IPS-NIHi11 (cell line): ENCODE results near the gene GPAT2.
"Not testable (repeated sequence)": the region's sequence is repeated elsewhere in the genome, so short reads cannot be mapped to it uniquely, and the experiment has no call there.

ENCODE experiments used
- DNase-seq: peaks from one replicate; pipeline ENCODE4 v3.0.0; 2012; ENCODE audit warnings: mixed read lengths, low spot score

Gene GPAT2

DNA sequence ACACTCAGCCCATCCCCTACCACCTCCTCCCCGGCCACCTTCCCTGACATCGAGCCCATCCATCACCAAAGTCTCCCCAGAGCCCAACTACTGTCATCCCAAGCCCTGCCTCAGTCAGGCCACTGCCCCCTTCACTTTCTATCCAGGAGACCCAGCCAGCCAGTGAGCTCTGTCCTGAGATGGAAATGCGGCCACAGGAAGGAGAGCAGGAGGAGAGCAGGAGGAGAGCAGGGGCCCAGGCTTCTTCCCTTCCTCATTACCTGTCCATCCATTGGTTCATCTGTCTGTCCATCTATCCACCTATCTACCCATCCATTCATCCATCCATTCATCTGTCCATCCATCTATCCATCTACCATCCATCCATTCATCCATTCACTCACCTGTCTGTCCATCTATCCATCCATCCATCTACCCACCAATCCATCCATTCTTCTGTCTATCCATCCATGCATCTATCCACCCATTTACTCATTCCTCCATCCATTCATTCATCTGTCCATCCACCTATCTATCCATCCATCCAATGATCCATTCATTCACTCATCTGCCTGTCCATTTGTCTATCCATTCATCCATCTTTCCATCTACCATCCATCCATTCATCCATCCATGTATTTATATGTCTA, 29.4 kb upstream of the GPAT2 start:
- DNase-seq, result not testable (repeated sequence)

DNA sequence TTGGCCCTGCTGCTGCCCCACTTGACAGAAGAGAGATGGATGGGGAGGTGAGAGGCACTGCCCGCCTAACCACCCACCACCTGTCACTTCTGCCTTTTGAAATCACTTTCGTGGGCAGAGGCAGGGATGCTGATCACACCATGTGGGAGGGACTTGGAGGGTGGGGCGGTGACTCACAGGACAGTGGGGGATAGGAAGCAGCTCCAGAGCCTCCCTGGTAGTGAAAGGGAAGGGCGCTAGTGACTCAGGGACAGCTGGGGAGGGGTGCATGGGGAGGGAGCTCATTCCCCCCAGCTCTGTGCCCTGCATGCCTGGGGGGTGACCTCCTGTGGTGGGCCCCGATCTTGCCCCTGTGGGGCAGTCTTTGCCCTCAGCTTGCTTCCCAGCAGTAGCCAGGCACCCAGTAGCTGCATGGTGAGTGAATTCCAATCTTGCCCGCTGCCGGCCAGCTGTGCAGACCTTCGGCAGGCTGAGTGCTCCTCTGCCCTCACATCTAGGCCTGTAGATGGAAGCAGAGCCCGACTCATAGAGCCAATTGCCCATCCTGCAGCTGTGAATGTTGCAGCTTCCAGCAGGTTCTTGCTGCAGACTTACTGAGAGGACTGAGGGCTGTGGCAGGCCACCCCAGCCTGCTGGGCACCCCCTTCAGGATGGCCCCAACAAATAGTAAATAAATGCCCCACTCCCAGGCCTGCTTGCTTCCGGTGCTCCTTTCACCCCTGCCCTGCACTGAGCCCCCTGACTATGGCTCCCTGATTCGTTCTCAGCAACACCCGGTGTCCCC, 28.6 kb upstream of the GPAT2 start:
- DNase-seq, result not testable (repeated sequence)

DNA sequence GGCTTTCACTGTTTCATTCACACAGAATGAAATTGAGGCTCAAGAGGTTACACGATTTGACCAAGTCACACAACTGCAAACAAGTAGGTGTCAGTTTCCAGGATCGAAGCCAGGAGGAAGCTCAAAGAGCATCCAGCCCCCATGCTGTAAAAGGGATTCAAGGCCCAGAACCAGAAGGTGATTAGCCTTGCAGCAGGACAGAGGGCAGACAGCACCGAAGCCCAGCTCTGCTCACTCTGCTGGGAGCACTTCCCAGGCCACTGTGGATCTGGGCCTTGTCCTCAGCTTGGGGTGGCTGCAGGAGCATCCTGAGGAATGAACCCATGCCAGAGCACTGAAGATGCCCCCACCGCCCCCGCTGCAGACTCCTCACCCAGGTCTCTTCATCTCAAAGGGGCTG, 27.8 kb upstream of the GPAT2 start:
- DNase-seq, result not testable (repeated sequence)

DNA sequence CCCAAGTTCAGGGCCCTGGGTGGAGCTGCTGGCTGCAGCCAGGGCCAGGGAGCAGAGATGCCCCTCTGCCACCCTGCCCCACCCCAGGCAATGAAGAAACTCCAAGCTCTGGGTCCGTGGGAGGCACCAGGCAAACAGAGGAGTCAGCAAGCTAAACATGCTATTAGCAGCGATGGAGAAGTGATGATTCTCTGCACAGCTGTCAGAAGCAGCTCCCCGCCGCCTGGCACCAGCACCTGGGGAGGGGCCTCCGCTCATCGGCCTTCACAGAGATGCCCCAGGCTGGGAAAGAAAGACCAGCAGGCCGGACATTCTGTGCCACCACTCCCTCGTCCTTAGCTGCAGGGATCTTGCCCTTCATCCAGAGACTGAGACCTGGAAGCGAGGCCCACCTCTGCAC, 27.2 kb upstream of the GPAT2 start:
- not testable (repeated sequence) for DNase-seq

DNA sequence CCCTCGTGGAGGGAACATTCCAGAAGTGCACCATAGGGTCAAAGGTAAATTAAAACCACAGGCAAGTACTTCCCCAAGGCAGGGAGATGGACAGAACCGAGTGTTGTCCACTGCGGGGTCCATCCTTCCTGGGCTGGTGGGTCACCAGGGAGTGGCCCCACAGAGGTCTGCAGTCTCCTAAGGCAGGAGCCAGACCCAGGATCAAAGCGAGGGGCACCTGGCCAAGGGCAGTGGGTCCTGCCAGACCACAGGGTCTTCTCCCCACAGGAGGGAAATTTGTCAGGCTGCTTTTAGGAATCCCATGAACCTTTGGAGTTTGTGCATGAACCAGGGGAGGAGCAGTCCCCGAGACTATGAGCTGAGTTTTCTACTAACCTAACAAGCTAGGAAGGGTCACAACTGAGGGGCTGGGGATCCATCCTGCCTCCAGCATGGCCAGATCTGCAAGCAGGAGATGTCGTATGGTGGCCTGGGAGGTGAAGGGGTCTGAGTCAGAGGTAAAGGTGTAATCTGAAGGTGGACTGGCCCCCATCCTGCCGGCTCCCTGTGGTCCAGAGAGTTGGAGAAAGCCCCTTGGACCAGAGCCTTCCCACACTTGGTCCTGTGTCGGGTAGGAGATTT, 26.6 kb upstream of the GPAT2 start:
- DNase-seq, result not testable (repeated sequence)

DNA sequence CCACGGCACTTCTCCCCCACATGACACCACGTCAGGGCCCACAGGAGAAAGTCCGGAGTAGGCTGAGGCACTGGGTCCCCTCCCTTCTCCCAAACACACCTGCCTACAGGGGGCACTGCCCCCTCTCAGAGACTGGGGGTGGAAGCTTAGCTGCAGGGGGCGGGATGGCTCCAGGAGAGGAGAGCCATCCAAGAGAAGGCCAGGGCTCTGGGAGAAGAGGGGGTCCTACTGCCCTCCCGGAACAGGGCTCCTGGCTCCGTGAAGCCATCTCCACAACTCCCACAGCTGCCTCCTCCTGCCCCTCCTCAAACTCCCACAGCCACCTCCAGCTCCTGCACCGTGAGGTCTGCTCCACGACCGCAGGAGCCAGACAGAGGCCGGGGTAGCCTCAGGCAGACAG, 25.6 kb upstream of the GPAT2 start:
- DNase-seq, result not testable (repeated sequence)

DNA sequence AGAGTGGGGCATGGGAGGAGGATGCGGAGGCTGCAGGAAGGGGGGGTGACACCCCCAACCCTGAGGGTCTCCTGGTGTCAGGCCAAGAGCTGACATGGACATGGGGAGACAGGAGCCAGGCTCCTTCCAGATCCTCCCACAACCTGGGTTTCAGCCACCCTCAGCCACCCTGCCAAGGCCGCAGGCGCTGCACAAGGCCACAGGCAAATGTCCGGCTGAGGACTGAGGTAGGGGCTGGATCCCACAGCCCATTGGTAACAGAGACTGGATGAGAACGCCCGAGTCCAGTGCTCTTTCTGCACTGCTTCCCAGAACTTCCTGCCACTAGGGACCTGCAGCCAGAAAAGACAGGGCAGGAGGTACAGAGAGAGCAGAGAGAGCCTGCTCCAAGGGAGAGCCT, 24.7 kb upstream of the GPAT2 start:
- not testable (repeated sequence) for DNase-seq

DNA sequence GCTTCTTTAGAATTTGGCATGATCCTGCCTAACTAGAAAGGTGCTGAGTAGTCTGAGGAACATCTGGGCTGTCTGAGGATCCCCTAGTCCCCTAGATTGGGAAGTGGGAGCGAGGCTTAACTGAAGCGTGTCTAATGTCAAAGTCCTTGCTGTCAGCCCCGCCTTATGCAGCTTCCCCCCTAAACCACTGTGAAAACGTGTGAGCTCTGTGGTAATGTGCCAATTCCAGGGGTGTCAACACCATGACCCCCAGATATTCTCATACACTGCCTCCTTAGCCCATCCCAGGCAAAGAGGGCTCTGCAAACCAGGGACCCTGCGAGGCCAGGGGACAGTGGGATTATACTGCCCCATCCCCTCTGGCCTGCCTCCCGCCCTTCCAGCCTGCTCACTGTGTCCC, 21.1 kb upstream of the GPAT2 start:
- not testable (repeated sequence) for DNase-seq

DNA sequence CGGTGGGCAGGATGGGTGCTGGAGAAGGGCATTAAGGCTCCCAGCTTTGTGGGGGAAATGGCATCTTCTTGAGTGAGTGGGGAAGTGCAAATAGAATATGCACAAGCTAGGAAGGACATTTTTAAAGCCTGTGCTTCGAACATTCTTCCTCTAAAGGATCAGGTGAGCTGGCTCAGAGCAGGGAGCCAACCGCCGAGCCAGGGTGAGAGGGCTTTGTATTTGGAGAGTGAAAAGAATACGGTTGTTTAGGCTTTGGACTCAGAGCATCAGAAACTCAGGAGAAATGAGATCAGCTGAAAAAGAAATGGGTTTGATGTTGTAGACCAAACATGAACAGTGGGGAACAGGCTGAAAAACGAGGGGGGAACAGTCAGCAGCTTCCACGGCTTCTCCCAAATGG, 19.8 kb upstream of the GPAT2 start:
- DNase-seq, result not testable (repeated sequence)

DNA sequence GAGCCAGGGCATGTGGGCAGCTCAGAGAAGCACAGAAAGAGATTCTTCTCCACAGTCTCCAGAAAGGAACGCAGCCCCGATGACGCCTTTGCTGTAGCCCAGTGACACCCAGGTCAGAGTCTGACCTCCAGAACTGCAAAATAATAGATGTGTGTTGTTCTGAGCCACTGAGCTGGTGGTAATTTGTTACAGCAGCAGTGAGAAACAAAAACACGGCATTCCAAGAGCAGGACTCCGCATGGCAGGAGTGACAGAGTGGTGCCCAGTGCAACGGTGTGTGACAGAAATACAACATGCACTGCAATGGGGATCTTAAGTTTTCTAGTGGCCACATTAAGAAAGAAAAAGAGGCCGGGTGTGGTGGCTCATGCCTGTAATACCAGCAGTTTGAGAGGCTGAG, 18.7 kb upstream of the GPAT2 start:
- not testable (repeated sequence) for DNase-seq

DNA sequence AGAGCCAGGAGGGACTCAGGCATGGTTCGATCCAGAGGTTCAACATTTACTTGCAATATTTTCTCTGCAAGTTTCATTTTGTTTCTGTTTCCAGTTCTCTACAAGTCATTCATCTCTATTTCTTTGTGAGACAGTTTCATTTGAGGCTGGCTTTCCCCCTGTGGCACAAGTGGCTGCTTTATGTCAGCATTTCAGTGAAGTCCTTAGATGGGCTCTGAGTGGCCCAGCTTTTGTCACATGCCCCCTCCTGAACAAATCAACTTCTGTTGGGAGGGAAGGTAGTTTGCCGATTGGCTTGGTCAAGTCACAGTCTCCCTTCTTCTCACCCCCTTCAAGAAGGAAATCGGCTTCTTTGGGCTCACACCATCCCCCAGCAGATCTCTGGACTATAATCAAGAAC, 17.9 kb upstream of the GPAT2 start:
- not testable (repeated sequence) for DNase-seq

DNA sequence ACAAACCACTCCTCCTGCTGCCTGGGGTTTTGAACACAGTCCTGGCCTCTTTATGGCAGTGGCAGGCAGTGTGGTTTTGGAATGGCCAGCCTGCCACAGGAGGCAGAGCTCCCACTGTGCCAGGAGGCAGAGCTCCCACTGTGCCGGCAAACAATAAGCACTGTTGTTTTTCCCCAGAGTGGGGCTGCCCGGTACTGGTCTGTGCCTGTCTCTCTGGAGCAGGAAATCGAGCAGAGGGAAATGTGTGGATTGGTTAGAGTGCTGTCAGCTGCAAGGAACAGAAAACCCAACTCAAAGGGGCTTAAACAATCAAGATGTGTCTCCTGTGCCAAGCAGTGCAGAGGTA, 15.2 kb upstream of the GPAT2 start:
- DNase-seq, result not testable (repeated sequence)

DNA sequence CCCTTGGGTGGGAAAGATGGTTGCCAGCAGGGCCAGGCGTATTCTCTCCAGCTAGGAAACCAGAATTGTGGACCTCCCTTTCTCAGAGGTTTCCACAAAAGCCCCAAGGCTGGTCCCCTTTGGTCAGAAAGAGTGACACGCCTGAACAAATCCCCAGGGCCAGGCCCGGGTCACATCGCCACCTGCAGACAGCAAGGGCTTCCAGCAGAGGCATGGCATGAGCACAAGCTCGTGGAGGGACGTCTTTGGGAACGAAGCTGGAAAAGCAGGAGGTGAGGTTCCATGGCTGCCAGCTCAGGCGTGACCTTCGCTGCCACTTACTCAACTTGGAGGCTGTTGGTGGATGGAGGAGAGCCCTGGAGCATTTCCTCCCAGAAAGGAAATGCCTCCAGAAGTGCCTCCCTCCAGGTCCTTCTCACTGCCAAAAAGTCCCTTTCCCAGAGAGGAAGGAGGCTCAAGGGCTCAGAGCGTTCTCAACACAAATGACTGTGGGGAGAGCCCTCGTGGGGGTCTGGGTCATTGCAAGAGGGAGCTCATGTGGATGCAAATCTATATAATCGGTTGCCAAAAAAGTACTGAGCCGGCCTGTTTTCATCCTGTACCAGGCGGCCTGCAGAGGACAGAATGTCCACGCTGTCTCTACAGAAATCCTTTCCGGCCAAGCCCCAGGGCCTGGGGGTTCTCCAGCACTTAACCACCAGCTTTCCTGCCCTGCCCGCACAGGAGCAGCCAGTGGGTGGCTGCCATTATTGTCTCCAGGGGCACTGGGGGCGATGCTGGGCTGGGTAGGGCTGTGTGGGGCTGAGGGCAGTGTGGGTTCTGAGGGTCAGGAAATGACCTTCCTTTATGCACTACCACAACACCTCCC, 14.6 kb upstream of the GPAT2 start:
- not testable (repeated sequence) for DNase-seq

DNA sequence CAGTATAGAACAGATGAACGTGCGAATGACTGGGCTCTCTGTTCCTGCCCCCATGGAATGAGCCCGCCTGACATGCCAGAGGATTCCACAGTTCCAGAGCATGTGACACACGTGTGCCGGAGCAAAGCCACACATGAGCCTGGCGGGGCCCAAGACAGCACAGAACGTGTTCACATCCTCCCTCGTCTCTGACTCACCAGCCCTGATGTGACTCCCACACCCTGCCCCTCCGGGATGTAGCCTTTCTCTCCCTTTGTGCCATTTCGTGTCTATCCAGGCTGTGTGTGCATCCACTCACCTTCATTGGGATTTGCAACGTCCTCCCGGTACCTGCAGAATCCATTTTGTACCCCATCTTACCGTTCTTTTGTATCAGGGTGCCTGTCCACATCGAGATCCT, 838 bp upstream of the GPAT2 start:
- DNase-seq, result not testable (repeated sequence)

DNA sequence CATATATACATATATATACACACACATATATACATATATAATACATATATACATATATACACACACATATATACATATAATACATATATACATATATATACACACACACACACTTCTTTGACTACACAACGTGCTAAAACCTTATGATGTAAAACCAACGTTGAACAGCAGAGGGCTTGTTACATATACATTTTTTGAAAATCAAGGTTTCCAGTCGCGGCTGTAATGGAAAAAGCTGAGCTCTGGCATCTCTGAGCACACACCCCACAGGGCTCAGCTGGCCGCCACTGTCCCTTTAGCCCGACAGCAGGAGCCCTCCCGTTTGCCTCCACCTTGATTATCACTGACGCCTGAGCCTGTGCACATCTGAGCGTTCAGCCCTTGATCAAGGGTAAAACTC, 719 bp downstream of the GPAT2 start:
- DNase-seq, result not testable (repeated sequence)

DNA sequence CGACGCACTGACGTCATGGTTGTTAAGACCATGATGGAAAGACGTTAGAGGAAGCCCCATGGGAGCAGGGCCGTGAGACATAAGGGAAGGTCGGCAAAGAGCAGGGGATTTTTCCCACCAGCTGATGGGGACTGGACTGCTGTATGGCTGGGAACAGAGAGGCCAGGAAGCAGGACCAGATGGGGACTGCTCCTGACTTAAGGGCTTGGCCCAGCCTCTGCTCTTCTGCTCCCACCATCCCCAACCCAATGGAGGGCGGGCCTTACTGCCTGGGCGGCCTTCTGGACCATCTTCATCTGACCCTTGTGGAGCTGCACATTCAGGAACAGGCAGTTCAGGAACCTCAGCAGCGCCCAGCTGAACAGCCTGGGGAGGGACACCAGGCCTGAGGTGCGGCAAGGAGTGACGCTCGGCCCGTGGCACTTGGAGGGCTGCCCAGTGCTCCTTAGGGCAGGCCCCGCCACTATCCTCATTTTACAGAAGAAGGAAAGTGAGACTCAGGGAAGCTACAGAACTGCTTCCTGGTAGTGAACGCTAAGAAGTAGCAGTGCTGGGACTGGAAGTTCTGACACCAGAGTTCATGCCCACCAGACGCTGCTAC, 6.9 kb downstream of the GPAT2 start:
- not testable (repeated sequence) for DNase-seq

DNA sequence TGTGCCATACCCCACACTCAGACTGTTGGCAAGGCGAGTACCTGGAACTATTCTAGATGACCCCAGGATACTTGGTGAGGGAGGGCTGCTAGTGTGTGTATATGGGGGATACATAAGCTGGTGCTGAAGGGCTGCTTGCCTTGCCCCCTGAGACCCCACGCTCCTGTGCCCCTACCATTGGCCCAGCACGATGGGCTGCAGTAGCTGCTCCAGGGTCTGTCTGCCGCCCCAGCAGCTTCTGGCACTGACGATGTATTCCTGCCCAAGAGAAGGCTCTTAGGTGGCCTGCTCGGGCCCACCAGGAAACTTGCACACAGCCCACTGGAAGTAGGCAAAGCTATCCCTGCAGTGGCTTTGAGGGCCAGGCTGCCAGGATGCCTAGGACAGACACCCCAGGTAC, 9.0 kb downstream of the GPAT2 start:
- DNase-seq, result not testable (repeated sequence)

DNA sequence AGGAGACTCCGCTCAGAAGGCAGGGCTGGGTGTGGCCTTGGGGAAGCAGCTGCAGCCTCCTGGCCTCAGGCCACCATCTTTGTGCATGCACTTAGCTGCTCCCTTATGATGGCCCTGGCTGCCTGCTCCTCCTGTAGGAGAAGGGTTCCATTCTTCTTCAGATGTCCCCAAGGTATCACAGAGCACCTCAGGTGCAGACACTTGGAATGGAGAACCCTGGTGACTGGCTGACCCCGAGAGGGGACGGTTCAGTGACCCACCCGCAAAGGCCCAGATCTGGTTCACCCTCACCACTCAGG, 9.6 kb downstream of the GPAT2 start:
- no peak for DNase-seq

DNA sequence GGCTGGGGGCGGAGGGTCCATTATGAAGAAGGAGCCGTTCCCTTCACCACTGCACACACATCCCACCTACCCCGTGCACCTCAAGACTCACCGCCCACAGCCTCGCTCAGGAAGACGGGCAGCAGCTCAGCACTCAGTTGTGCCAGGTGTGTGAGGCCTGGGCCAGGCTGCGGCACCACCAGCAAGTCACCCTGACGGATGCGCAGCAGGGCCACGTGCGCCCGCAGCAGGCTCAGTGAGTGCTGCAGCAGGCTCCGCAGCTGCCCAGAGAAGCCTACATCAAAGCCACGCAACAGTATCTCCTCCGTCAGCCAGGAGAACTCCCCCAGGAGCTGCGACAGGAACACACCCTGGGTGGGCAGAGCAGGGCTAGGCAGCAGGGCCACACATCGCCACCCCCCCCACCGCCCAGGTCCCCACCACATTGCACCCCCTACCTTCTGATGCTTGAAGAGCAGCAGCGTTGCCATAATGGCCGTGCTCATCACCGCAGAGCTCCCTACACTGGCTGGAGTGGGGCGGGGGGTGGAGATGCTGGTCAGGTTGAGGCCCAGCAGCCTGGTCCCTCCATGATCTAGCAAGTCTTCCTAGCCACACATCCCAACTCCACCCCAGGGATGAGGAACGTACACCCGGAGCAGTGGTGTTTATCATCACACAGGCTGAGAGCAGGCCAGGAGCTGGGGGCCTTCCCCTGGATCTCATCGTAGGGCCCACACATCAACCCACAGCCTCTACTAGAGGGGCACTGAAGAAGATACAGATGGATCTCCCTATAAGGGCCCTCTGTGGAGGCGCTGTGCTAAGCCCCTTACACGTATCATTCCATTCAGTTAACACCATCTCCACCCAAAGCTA, 10.2 kb downstream of the GPAT2 start:
- peak; percentile 20 for DNase-seq

DNA sequence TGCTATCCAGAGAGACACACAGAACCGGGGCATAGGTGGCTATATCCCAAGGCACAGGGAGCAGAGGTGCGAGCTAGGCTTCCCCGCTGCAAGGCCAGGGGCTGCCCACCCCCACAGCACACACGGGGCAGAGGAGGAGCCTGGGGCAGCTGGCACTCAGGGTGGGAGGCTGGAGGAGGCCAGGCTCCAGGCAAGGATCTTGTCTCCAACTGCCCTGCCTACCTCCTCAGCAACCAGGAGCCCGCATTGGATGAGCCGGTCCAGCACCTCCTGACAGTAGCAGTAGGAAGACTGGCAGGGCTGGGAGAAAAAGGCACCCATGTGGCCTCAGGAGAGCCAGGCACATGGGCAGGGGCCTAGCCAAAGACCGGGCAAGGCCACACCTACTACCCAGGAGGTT, 11.0 kb downstream of the GPAT2 start:
- DNase-seq, result not testable (repeated sequence)
